DMS53 (cell line): ENCODE data around the gene FAM216B.
"Not testable (repeated sequence)": the region's sequence is repeated elsewhere in the genome, so short reads cannot be mapped to it uniquely, and the experiment has no call there.

Source experiments
- DNase-seq: peaks from one replicate; lab custom pipeline; 2025; lab: John Stamatoyannopoulos, UW

FAM216B gene

GRCh38 chr13:42780044-42780443 is 1.3 kb upstream of the FAM216B start:
- no peak for DNase-seq

- peak; percentile 23 for DNase-seq
Observed at GRCh38 chr13:42786715-42787114, 5.3 kb downstream of the FAM216B start.

- no peak for DNase-seq
Observed at GRCh38 chr13:42788601-42789000, 7.2 kb downstream of the FAM216B start.

- DNase-seq, result no peak
Observed at GRCh38 chr13:42792154-42792553, 10.8 kb downstream of the FAM216B start.

GRCh38 chr13:42794577-42795275 is 13.3 kb downstream of the FAM216B start:
- no peak for DNase-seq

- no peak for DNase-seq
Observed at GRCh38 chr13:42795666-42796065, 14.3 kb downstream of the FAM216B start.

- DNase-seq, result no peak
Observed at GRCh38 chr13:42796747-42797356, 15.5 kb downstream of the FAM216B start.

- no peak for DNase-seq
Observed at GRCh38 chr13:42798118-42798517, 16.7 kb downstream of the FAM216B start.

- DNase-seq, result no peak
Observed at GRCh38 chr13:42800109-42800643, 18.8 kb downstream of the FAM216B start.

- peak; percentile 13 for DNase-seq
Observed at GRCh38 chr13:42803563-42804204, 22.3 kb downstream of the FAM216B start.

- no peak for DNase-seq
Observed at GRCh38 chr13:42804244-42804874, 23.0 kb downstream of the FAM216B start.

- DNase-seq, result peak; percentile 4
Observed at GRCh38 chr13:42807241-42807640, 25.9 kb downstream of the FAM216B start.

- DNase-seq, result peak; percentile 79
Observed at GRCh38 chr13:42807866-42808265, 26.5 kb downstream of the FAM216B start.

- DNase-seq, result no peak
Observed at GRCh38 chr13:42808341-42808940, 27.1 kb downstream of the FAM216B start.

GRCh38 chr13:42812316-42812715 is 30.9 kb downstream of the FAM216B start:
- peak; percentile 8 for DNase-seq

- peak; percentile 56 for DNase-seq
Observed at GRCh38 chr13:42814868-42815267, 33.5 kb downstream of the FAM216B start.

GRCh38 chr13:42815681-42816080 is 34.3 kb downstream of the FAM216B start:
- no peak for DNase-seq

- DNase-seq, result no peak
Observed at GRCh38 chr13:42816538-42816937, 35.2 kb downstream of the FAM216B start.

- not testable (repeated sequence) for DNase-seq
Observed at GRCh38 chr13:42819687-42820086, 38.3 kb downstream of the FAM216B start.

GRCh38 chr13:42820451-42820850 is 39.1 kb downstream of the FAM216B start:
- no peak for DNase-seq

GRCh38 chr13:42821437-42821836 is 40.1 kb downstream of the FAM216B start:
- DNase-seq, result no peak
